GM23248 (cell line): ENCODE measurements around the gene PRDM16. TPM values are rescaled to one million over a fixed set of nuclear protein-coding genes. Genes with fewer than 3 reads are reported as not detected.

ENCODE experiments used
- DNase-seq: peaks from one replicate; pipeline ENCODE4 v3.0.0-alpha.2; 2015
- H2AFZ ChIP-seq: fragments of 200-600 bp; sonication (generic); 2 replicates; pipeline ENCODE4 v1.6.1; 2016; ENCODE audit warnings: antibody characterized with exemption
- H3F3A ChIP-seq: fragments of 200-600 bp; sonication (generic); 2 replicates; pipeline ENCODE4 v1.6.1; 2016; ENCODE audit warnings: mild to moderate bottlenecking, antibody characterized with exemption, mixed run types; ENCODE audit not compliant: insufficient read depth
- H3K27ac ChIP-seq: fragments of 200-600 bp; sonication (generic); 2 replicates; pipeline ENCODE4 v1.5.1; 2016; ENCODE audit warnings: mild to moderate bottlenecking
- H3K27me3 ChIP-seq: fragments of 200-600 bp; sonication (generic); replicated peaks from 2 replicates; pipeline ENCODE4 v1.6.1; 2016; ENCODE audit warnings: mild to moderate bottlenecking; ENCODE audit not compliant: insufficient read depth
- H3K36me3 ChIP-seq: fragments of 200-600 bp; sonication (generic); 2 replicates; pipeline ENCODE4 v1.6.1; 2016; ENCODE audit warnings: low read depth, mild to moderate bottlenecking
- H3K4me1 ChIP-seq: fragments of 200-600 bp; sonication (generic); 2 replicates; pipeline ENCODE4 v1.6.1; 2016; ENCODE audit warnings: mild to moderate bottlenecking; ENCODE audit not compliant: insufficient read depth
- H3K4me2 ChIP-seq: fragments of 200-600 bp; sonication (generic); one replicate; pipeline ENCODE4 v1.6.1; 2016; ENCODE audit warnings: mild to moderate bottlenecking; ENCODE audit not compliant: unreplicated experiment
- H3K4me3 ChIP-seq: fragments of 200-600 bp; sonication (generic); 2 replicates; pipeline ENCODE4 v1.5.1; 2016; ENCODE audit warnings: mild to moderate bottlenecking
- H3K79me2 ChIP-seq: fragments of 200-600 bp; sonication (generic); 2 replicates; pipeline ENCODE4 v1.6.1; 2016; ENCODE audit warnings: mild to moderate bottlenecking; ENCODE audit not compliant: insufficient read depth
- H3K9ac ChIP-seq: fragments of 200-600 bp; sonication (generic); 2 replicates; pipeline ENCODE4 v1.6.1; 2016; ENCODE audit warnings: mild to moderate bottlenecking
- H3K9me2 ChIP-seq: fragments of 200-600 bp; sonication (generic); 2 replicates; pipeline ENCODE4 v1.6.1; 2016; ENCODE audit warnings: mixed run types, mild to moderate bottlenecking, moderate library complexity; ENCODE audit not compliant: insufficient read depth
- H3K9me3 ChIP-seq: fragments of 200-600 bp; sonication (generic); one replicate; pipeline ENCODE4 v1.6.1; 2017; ENCODE audit warnings: low read depth
- H4K20me1 ChIP-seq: fragments of 200-600 bp; sonication (generic); 2 replicates; pipeline ENCODE4 v1.6.0; 2016; ENCODE audit not compliant: insufficient read depth
- EZH2 ChIP-seq: fragments of 200-600 bp; sonication (generic); IDR thresholded peaks from 2 replicates; pipeline ENCODE4 v1.6.1; 2018; ENCODE audit warnings: antibody characterized with exemption, mild to moderate bottlenecking; ENCODE audit not compliant: insufficient read depth, poor library complexity, severe bottlenecking
- EZH2phosphoT487 ChIP-seq: fragments of 200-600 bp; sonication (generic); IDR thresholded peaks from 2 replicates; pipeline ENCODE4 v1.6.1; 2018; ENCODE audit warnings: antibody characterized with exemption, moderate library complexity, mild to moderate bottlenecking, low read depth; ENCODE audit not compliant: insufficient read depth
- WGBS, 2 experiments: methylation state at CpG; one replicate each; pipeline ENCODE4 v1.1.6; 2015 to 2017; ENCODE audit warnings: low lambda C conversion rate in 2 of 2, low coverage in 1 of 2; ENCODE audit errors: missing lambda C conversion rate in 2 of 2; 5-methylcytosine and 5-hydroxymethylcytosine counted together
- in situ Hi-C: fragments of 300-500 bp; cut with MboI; formaldehyde crosslinking; loops from 2 replicates; pipeline ENCODE4 v1.15.0; 2020
- microRNA-seq: library from miRNA; unstranded; fragments of <30 nt; microRNA quantifications from one replicate; pipeline ENCODE4, GENCODE V29; 2016; ENCODE audit warnings: borderline number of aligned reads
- polyA plus RNA-seq: library from polyadenylated mRNA; unstranded; fragments of >200 nt; fragmentation: Nextera tagmentation; extraction: Ambion mirVana; gene quantifications from 2 replicates; pipeline ENCODE4 v1.2.1, GENCODE V29; 2016
- total RNA-seq: library from RNA; depleted of rRNA; stranded (reverse); fragments of >200 nt; shearing (Covaris generic); gene quantifications from 2 replicates; pipeline ENCODE4 v1.2.3, GENCODE V29; 2014; rRNA removed

PRDM16 gene
- total and polyA plus RNA-seq, 2 experiments from 2014 or later: 0.18 TPM; not detected in 1

GRCh38 chr1:3483801-3484444, 414.9 kb downstream of the PRDM16 start:
- in situ Hi-C loops: loop anchor here (10.0 kb wide), 1 partner anchor 141 kb away; the partner anchor contains the start of gene TPRG1L

GRCh38 chr1:3485016-3485415, 416.0 kb downstream of the PRDM16 start:
- Histone ChIP-seq H3K9me3 (no peaks in the 10 kb centered on the region), H3F3A (no peaks in the 10 kb centered on the region), H3K9me2 (no peaks in the 10 kb centered on the region), H3K27me3 (peaks cover 9% of the 10 kb centered on the region; the same call in 1 of the 2 replicates), H4K20me1 (no peaks in the 10 kb centered on the region), H3K4me3 (no peak overlapping the region), H3K4me2 (no peak overlapping the region), H3K4me1 (no peaks in the 10 kb centered on the region), H3K79me2 (no peaks in the 10 kb centered on the region), H2AFZ (no peak overlapping the region), H3K9ac (no peak overlapping the region), H3K27ac (no peak overlapping the region), H3K36me3 (peaks cover 3% of the 10 kb centered on the region; the same call in 1 of the 2 replicates)
- in situ Hi-C loops: loop anchor here (10.0 kb wide), 1 partner anchor 140 kb away; the partner anchor contains the start of gene TPRG1L
- no peak for DNase-seq
- WGBS, 2 experiments: 72 to 77% methylated on average over 14 of the region's 14 CpGs
- no peak for TF ChIP-seq EZH2
- no peak for TF ChIP-seq EZH2phosphoT487

More at GRCh38 chr1:3483801-3484444, 414.9 kb downstream of the PRDM16 start:
- Histone ChIP-seq H3K9me2 (no peaks in the 10 kb centered on the region), H3K9me3 (no peaks in the 10 kb centered on the region), H3K4me2 (no peak overlapping the region), H3K27ac (no peak overlapping the region), H3F3A (no peaks in the 10 kb centered on the region), H3K4me3 (no peak overlapping the region), H3K27me3 (peaks cover 14% of the 10 kb centered on the region; the same call in 1 of the 2 replicates), H4K20me1 (no peaks in the 10 kb centered on the region), H3K79me2 (no peaks in the 10 kb centered on the region), H2AFZ (no peak overlapping the region), H3K4me1 (no peaks in the 10 kb centered on the region), H3K36me3 (peaks cover 3% of the 10 kb centered on the region; the same call in 1 of the 2 replicates), H3K9ac (no peak overlapping the region)
- no peak for TF ChIP-seq EZH2phosphoT487
- no peak for TF ChIP-seq EZH2
- WGBS, 2 experiments: 30 to 36% methylated on average over 31 of the region's 31 CpGs
- peak; percentile 53 for DNase-seq

Small RNA genes lying within 50 kb of the gene (microRNA-seq; reads per million reads assigned to microRNA genes)
- not detected for gene MIR4251

Other genes with a start within 250 kb of the PRDM16 start
- gene ACTRT2, start 47.7 kb upstream of the PRDM16 start, total RNA-seq: not detected in 2 replicates
- not detected in 2 replicates for gene ACTRT2, start 47.7 kb upstream of the PRDM16 start, polyA plus RNA-seq